IPS-18a (cell line): ENCODE measurements around the gene PLEKHM2.
A peak's percentile ranks its signal among the peaks of the same experiment; 100 is the strongest.

Source experiments
- H3K27ac ChIP-seq: one replicate; pipeline ENCODE4 v1.5.1; 2013; ENCODE audit warnings: low read length
- H3K27me3 ChIP-seq: one replicate; pipeline ENCODE4 v1.6.1; 2013; ENCODE audit warnings: mild to moderate bottlenecking, low read length; ENCODE audit not compliant: control insufficient read depth, insufficient read depth
- H3K36me3 ChIP-seq: one replicate; pipeline ENCODE4 v1.6.1; 2013; ENCODE audit warnings: low read depth, low read length; ENCODE audit not compliant: control insufficient read depth
- H3K4me1 ChIP-seq: one replicate; pipeline ENCODE4 v1.6.1; 2013; ENCODE audit warnings: low read depth, low read length; ENCODE audit not compliant: control insufficient read depth
- H3K4me3 ChIP-seq: one replicate; pipeline ENCODE4 v1.5.1; 2013; ENCODE audit warnings: low read length
- H3K9ac ChIP-seq: one replicate; pipeline ENCODE4 v1.6.1; 2013; ENCODE audit warnings: mild to moderate bottlenecking, low read length, moderate library complexity
- H3K9me3 ChIP-seq: one replicate; pipeline ENCODE4 v1.6.1; 2013; ENCODE audit warnings: low read depth, low read length; ENCODE audit not compliant: control insufficient read depth

PLEKHM2 gene

DNA sequence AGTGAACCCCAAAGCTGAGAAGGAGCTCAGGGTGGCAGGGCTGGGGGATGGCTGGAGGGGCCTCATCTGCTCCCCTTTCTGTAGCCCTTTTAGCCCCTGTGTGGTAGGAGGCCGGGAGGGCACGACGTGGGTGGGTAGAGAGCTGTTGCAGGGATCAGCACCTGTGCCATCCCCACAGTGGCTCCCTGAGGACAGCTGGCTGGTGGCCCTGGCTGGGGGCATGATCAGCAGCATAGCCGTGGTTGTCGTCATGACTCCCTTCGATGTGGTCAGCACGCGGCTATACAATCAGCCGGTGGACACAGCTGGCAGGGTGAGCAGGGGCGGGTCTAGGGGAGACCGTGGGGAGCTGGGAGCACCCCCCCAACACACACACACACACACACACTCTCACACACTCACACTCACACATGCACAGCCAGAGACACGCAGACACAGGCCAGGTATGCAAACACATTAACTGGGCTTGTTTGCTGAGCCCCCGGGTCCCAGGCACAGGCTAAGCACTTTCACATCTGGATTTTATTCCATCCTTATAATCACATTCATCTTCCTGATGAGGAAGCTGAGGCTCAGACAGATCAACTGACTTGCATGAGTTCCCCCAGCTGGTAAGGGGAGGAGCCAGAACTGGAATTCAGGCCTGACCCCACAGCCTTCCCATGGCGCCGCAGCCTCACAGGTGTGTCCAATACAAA is 54.4 kb downstream of the PLEKHM2 start:
- peaks cover 3% of the 10 kb centered on the region for H3K4me1 ChIP-seq
- no peaks in the 10 kb centered on the region for H3K27me3 ChIP-seq
- no peak overlapping the region for H3K9ac ChIP-seq
- no peaks in the 10 kb centered on the region for H3K9me3 ChIP-seq
- no peak overlapping the region for H3K27ac ChIP-seq
- H3K4me3 ChIP-seq = no peak overlapping the region
- H3K36me3 ChIP-seq = peaks cover 5% of the 10 kb centered on the region

DNA sequence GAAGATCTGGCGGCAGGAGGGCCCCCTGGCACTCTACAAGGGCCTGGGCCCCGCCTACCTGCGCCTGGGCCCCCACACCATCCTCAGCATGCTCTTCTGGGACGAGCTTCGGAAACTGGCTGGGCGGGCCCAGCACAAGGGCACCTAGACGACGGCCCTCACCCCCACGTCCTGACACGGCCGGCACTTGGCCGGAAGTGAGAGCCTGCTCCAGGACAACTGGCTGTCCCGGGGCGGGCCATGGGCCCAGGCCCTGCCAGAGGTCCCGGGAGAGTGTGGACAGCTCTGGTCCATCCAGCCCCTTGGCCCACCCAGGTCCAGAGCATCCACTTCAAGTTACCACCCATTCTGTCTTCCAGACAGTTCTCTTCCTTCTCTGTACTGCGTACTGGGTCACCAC is 55.1 kb downstream of the PLEKHM2 start:
- Histone ChIP-seq H3K9me3 (no peaks in the 10 kb centered on the region), H3K4me3 (no peak overlapping the region), H3K27ac (no peak overlapping the region), H3K9ac (no peak overlapping the region), H3K27me3 (no peaks in the 10 kb centered on the region), H3K4me1 (peaks cover 3% of the 10 kb centered on the region), H3K36me3 (no peaks in the 10 kb centered on the region)

DNA sequence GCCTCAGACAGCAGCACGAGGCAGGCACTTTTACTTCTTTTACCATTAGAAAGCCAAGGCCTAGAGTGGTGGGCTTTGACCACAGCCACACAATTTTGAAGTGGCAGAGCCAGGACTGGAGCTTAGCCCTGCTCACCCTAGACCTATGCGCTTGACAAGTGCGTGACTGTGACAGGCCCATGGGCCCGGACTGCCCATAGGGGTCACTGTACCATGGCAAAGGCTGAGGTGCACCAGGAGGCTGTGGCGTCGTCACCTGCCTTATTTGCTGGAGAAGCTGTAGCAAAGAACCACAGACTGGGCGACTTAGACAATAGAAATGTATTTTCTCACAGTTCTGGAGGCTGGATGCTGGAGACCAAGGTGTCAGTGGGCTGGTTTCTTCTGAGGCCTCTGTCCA is 55.6 kb downstream of the PLEKHM2 start:
- Histone ChIP-seq H3K27me3 (no peaks in the 10 kb centered on the region), H3K27ac (no peak overlapping the region), H3K36me3 (no peaks in the 10 kb centered on the region), H3K9me3 (no peaks in the 10 kb centered on the region), H3K4me3 (no peak overlapping the region), H3K4me1 (peaks cover 3% of the 10 kb centered on the region), H3K9ac (no peak overlapping the region)

DNA sequence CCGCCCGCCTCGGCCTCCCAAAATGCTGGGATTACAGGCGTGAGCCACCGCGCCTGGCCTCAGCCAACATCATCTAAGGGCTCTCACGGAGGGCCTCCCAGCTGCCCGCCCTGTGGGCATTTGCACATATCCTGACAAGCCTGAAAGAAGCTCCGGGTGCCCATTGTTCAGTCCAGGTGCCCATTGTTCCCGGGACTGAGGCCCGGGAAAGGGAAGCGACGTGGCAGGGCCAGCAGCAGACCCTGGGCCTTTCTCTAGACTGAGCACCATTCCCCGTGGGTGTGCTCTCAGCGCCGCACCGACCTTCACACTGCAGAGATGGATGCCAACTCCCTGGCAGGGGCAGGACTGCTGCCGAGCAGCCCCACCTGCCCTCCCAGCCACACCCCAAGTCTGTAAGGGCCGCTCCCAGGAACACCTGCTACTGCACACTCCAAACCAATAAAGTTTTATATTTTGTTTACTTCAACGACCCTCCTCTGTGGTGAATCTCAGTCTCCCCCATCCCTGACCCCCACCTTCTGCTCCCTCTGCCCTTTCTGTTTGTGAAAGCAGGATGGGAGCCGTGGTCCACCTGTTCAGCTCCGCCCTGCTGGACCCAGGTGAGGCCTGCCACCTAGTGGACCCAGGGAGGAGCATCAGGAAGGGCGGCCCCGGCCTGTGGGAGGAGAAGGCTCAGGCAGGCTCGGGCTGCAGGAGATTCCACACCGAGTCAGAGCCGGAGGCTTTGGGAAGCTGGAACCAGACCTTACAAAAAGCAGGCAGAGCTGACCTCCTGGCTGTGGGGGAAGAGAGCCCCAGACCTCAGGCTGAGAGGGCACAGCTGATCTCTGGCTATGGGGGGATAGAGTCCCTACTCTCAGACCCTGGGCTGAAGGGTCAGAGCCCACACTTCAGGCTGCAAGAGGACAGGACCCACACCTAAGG is 57.1 kb downstream of the PLEKHM2 start:
- Histone ChIP-seq H3K36me3 (no peaks in the 10 kb centered on the region), H3K4me3 (no peak overlapping the region), H3K27me3 (no peaks in the 10 kb centered on the region), H3K9ac (no peak overlapping the region), H3K9me3 (no peaks in the 10 kb centered on the region), H3K27ac (no peak overlapping the region), H3K4me1 (peaks cover 3% of the 10 kb centered on the region)

DNA sequence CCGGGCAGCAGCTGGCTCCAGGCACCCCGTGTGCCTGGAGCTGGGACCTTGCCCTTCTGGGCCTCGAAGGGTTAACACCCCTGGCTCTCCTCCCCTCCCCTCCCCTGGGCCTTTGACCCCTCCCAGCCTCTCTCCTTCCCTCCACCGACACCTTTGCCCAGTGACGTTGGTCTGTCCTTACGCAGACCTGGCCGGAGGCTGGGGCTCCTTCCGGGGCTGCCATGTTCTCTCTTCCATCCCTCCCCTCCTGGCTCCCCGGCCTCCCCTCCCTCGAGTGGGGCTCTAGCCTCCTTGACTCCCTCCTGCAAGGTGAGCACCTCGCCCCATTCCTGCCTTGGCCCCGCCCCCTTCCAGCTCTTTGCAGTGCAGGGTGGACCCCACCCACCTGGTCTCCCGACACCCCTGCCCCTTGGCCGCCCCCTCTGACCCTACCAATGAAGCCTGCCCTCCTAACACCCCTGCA is 58.2 kb downstream of the PLEKHM2 start, which contains the start of gene TMEM82:
Gene TMEM82, plus strand, starts transcription at position 161 of the 463 bp plus-strand sequence. Its CDS starts 61 bp downstream, at position 222.
- no peak within 1 kb of the TSS for H3K27ac ChIP-seq
- no peaks in the 10 kb centered on the region for H3K36me3 ChIP-seq
- peak within 1 kb of the TSS; percentile 22 for H3K4me3 ChIP-seq
- peaks cover 3% of the 10 kb centered on the region for H3K4me1 ChIP-seq
- H3K9me3 ChIP-seq = no peaks in the 10 kb centered on the region
- no peaks in the 10 kb centered on the region for H3K27me3 ChIP-seq
- no peak within 1 kb of the TSS for H3K9ac ChIP-seq

DNA sequence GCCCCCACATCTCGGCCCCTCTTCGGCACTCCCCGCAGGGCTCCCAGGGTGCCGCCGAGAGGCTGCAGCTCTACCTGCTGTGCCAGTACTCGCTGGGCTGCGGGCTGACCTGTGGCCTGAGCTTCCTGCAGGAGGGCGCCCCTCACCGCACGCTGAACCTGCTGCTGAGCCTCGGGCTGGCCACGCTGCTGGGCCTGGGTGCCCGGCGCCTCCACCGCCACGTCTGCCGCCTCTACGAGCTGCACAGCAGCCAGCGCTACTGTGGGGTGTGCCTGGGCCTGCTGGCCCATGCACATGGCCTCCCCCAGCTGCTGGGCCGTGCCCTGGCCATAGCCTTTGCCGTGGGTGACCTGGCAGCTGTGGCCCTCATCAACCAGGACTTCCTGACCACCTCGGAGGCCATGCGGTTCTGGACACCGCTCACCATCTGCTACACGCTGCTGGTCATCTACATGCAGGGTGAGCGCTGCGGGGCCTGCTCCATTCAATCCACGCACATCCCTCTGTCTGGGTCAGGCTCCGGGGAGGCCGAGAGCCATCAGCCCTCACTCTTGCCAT is 60.1 kb downstream of the PLEKHM2 start:
- Histone ChIP-seq H3K9ac (no peak overlapping the region), H3K9me3 (no peaks in the 10 kb centered on the region), H3K4me3 (no peak overlapping the region), H3K27me3 (no peaks in the 10 kb centered on the region), H3K4me1 (peaks cover 3% of the 10 kb centered on the region), H3K27ac (no peak overlapping the region), H3K36me3 (no peaks in the 10 kb centered on the region)

DNA sequence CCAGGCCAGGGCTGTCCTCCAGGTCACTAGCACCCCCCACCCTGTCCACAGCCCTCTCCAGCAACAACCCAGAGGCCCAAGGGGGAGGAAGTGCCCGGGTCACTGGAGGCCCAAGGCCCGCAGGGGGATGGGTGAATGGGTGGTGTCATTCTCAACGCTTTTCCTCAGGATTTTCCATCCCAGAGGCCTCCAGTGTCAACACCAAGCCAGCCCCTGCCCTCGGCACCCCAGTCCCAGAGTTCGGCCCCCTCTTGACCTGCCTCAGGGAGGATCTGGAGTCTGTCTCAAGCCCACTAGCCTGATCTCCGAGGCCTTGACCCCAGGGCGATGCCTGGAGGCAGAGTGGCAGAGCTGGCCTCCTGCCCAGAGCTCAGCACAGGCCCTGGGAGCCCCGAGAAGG is 63.3 kb downstream of the PLEKHM2 start:
- Histone ChIP-seq H3K4me3 (no peak overlapping the region), H3K27me3 (no peaks in the 10 kb centered on the region), H3K9me3 (no peaks in the 10 kb centered on the region), H3K36me3 (no peaks in the 10 kb centered on the region), H3K9ac (no peak overlapping the region), H3K27ac (no peak overlapping the region), H3K4me1 (no peaks in the 10 kb centered on the region)

DNA sequence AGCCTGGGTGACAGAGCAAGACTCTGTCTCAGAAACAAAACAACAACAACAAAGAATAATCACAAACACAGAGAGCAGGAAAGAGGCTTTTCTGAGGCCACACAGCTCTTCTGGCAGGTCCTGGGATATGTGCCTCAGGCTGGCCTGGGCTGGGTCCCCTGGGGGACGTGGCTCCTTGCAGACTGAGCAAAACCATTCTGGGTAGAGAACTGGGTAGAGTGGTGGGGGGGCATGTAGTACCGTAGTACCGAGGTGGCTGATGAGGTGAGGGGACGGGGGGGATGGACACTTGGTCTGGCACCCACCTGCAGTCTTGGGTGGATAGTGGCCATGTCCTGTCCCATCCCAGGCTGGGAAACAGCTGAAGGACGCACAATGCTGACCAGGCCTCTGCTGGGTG is 64.1 kb downstream of the PLEKHM2 start:
- H3K4me1 ChIP-seq = no peaks in the 10 kb centered on the region
- H3K9me3 ChIP-seq = no peaks in the 10 kb centered on the region
- no peaks in the 10 kb centered on the region for H3K27me3 ChIP-seq
- H3K27ac ChIP-seq = no peak overlapping the region
- no peak overlapping the region for H3K9ac ChIP-seq
- no peak overlapping the region for H3K4me3 ChIP-seq
- no peaks in the 10 kb centered on the region for H3K36me3 ChIP-seq

DNA sequence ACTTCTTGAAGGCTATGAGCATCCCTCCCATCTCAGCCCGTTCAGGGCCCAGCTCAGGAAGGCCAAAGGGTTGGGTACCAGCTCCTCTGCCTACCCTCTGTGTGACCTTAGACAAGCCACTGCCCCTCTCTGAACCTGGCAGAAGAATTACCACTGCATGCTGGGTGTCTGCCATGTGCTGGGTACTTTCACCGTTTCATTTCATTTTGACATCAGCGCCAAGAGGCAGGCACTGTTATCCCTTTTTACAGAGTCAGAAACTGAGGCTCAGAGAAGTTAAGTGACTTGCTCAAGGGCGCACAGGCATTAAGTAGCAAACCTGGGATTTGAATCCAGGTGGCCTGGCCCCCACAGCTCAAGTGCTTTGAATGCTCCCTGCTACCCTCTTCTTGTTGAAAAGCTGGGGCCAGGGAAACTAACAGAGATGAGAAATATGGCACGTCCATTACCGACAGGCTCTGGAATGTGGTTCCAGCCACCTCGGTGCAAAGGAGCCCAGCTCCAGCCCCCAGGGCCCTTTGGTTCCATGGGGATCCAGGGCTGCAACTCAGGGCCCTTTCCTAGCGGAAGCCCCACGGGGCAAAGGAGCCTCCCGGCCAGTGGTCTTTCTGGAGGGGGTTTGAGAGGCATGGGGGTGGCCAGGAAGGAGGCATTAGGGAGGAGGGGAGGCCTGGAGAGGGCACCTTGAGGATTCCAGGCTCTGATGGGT is 64.7 kb downstream of the PLEKHM2 start:
- H3K27ac ChIP-seq = no peak overlapping the region
- H3K4me3 ChIP-seq = no peak overlapping the region
- H3K36me3 ChIP-seq = no peaks in the 10 kb centered on the region
- no peaks in the 10 kb centered on the region for H3K9me3 ChIP-seq
- H3K27me3 ChIP-seq = no peaks in the 10 kb centered on the region
- H3K9ac ChIP-seq = no peak overlapping the region
- H3K4me1 ChIP-seq = no peaks in the 10 kb centered on the region

DNA sequence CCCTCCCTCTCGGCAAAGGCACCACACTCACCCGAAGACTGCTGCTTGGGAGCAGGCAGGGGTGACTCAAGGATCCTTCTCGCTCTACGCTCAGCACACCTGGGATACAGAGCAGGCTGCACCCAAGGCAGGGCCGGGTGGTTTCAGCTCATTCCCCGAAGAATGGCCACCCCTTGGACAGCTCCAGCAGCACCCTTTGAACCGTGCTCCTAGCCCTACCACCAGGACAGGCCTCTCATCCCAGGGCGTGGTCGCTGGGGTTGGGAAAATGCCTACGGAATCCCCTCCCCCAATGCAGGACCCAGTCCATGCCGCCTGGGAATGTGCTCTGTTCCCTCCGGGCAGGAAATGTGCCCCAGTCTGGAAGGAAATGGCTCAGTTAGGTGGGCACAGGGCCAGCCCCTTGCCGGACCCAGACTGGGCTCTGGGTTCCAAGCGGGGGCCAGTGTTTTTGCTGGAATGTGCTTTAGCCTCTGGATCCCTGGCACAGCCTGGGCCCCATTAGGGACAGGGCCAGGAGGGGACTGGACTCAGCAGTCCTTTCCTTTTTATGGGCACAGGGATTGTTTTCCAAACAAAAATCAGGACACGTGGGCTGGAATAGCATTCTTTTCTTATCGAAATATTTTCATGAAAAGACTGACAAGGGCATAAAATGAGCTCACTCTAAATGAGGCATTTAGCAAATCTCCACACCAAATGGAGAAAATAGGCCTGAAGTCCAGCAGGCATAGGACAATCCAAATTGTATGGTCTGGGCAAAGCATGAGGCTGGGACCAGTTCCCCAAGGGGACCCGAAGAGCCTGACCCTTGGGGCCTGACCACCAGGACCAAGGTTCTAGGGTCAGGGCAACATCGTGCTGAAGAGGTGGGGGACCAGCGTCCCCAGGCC is 65.5 kb downstream of the PLEKHM2 start:
- Histone ChIP-seq H3K4me1 (no peaks in the 10 kb centered on the region), H3K4me3 (no peak overlapping the region), H3K27me3 (no peaks in the 10 kb centered on the region), H3K36me3 (no peaks in the 10 kb centered on the region), H3K9me3 (no peaks in the 10 kb centered on the region), H3K27ac (no peak overlapping the region), H3K9ac (no peak overlapping the region)
